Measurements from ENCODE around the gene RDM1. TPM values are rescaled to one million over a fixed set of nuclear protein-coding genes. Genes with fewer than 3 reads are reported as not detected.
A peak's percentile ranks its signal among the peaks of the same experiment; 100 is the strongest.

RDM1 gene
- total RNA-seq, 2 donors from 2014 or later, result 8.4 to 12.8 TPM

DNA sequence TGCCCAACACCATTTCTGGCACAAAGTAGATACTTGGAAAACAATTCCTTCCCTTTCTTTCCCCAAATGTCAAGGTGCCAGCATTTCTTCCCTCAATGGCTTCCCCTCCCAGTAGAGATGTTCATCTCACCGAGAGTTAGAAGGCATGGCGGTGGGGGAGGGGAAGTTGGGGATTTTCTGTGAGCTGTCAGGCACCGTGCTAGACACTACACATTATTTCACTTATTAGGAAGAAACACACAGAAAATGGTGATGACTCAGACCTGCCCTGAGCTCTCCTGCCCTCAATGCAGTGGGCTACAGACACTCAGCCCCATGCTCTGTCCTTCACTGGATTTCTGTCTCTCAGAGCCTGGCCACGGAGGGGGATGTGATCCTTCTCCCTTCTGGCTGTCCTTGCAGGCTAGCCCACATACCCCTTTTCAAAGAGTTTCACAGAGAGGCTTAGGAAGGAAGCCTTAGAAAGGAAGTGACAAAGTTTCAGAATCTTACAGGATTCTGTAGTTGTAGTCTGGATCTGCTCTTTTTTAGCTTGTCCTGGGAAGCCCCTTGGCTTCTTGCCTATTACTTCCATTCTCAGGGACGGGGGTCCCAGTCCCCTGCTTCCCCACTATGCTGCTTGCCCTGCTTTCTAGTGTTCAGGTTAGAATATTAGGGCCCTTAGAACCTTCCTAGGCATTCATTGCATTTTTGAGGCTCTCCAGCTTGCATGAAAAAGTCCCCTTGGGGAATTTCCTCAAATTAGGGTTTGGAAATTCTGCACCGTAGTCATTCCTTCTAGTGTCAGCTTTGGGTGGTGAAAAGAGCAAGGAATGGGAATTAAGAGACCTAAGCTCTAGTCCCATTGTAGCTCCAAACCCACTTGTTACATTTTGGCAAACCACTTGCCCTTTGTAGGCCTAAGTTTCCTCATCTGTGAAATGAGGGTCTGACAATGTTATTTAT lies 38.2 kb downstream of the RDM1 start:
- ATAC-seq, result peak; percentile 50 to 61
- H3K27ac Mint-ChIP-seq, result peak overlapping the region in 1 of 2 donors; percentile 30
- no peaks in the 10 kb centered on the region for H3K9me3 Mint-ChIP-seq
- DNase-seq (ENCODE audit: low spot score in 2 of 2), result peak in 1 of 2 donors; percentile 26
- H3K36me3 Mint-ChIP-seq, result no peaks in the 10 kb centered on the region

DNA sequence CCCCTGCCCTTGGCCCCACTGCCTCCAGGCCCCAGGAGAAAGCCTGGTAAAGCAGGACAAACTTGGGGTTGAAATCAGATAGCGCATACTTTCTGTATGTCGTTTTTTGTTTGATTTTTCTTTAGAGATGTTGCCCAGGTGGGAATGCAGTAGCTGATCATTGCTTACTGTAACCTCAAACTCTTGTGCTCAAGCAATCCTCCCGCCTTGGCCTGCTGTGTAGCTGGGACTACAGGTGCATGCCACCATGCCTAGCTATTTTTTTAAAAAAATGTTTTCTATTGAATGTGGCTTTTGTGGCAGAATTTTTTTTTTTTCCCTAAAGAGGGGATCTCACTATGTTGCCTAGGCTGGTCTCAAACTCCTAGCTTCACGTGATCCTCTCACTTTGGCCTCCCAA lies 39.3 kb downstream of the RDM1 start:
- no peaks in the 10 kb centered on the region for H3K36me3 Mint-ChIP-seq
- DNase-seq (ENCODE audit: low spot score in 2 of 2) (no peak), ATAC-seq (no peak)
- no peak overlapping the region for H3K27ac Mint-ChIP-seq
- H3K9me3 Mint-ChIP-seq, result no peaks in the 10 kb centered on the region

DNA sequence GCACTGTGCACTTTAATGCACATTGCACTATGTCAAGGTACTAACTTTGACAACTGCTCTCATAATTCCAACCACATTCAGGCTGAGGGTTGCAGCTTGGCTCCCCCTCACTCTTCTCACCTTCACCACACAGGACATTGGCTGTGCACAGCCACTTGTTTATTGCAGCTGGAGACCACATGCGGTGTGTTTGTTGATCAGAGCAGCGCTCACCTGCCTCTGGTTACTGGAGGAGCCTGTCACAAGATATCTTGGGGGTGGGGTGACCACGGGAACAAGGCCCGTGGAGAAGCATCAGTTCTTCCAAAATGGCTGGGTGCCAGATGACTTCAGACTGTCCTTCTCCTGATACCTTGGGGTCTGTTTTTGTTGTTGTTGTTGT lies 39.8 kb downstream of the RDM1 start:
- H3K27ac Mint-ChIP-seq, result no peak overlapping the region
- no peaks in the 10 kb centered on the region for H3K9me3 Mint-ChIP-seq
- peak; percentile 35 to 66 for ATAC-seq
- no peak for DNase-seq (ENCODE audit: low spot score in 2 of 2)
- no peaks in the 10 kb centered on the region for H3K36me3 Mint-ChIP-seq

DNA sequence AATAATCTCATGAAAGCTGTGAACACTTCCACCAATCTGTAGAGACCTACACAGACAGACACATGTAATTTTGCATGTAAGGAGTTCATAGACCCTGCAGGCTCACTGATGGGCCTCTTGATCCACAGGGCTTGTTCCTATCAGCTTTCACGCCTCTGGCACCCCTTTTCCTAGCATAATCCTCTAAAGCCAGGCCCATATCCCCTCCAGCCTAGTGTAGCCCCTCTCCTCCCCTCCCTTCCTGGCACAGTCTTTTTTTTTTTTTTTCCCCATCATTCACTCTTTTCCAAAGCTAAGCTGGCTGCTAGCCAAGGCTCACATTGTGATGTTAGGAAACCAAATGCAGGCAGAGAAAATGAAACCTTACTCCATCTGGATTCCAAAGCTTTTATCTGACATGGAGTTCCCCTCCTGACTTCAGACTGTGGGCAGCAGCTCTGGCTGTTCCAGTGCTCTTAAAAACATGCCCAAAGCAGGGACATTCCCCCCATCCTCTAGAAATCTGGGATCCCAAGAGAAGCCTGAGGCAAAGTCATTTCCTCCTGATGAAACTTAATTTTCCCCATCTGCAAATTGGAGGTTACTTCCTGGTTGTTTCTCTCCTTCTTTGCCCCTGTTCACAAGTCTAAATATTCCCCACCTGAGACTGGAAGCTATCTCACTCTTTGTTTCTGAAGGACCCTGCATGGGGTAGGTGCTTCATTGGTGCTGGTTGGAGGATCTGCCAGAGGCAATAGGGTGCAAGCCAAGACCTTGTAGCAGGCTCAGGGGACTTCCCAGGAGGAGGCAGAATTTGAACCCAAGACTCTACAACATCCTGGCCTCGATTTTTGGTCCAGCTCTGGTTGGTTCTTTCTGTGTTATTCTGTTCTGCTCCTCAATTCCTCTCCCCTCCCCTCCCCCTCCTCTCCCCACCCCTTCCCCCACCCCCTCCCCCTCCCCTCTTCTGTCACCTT lies 40.5 kb downstream of the RDM1 start:
- peak overlapping the region; percentile 57 to 66 for H3K27ac Mint-ChIP-seq
- H3K36me3 Mint-ChIP-seq, result no peaks in the 10 kb centered on the region
- no peaks in the 10 kb centered on the region for H3K9me3 Mint-ChIP-seq
- no peak for DNase-seq (ENCODE audit: low spot score in 2 of 2)
- ATAC-seq, result no peak

DNA sequence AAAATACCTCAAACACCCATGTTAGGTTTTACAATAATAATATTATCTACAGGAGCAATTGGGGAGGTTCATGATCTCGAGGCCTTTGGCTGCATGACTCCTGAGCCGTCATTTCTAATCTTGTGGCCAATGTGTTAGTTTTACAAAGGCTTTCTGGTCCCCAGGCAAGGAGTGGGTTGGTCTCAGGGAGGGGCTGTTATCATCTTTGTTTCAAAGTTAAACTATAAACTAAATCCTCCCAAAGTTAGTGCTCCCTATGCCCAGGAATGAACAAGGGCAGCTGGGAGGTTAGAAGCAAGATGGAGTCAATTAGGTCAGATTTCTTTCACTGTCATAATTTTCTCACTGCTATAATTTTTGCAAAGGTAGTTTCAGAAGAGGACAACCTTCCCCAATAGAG lies 41.3 kb downstream of the RDM1 start:
- no peaks in the 10 kb centered on the region for H3K9me3 Mint-ChIP-seq
- no peaks in the 10 kb centered on the region for H3K36me3 Mint-ChIP-seq
- ATAC-seq (peak; percentile 52 to 76), DNase-seq (ENCODE audit: low spot score in 2 of 2) (peak in 1 of 2 donors; percentile 24)
- peak overlapping the region; percentile 29 to 57 for H3K27ac Mint-ChIP-seq

DNA sequence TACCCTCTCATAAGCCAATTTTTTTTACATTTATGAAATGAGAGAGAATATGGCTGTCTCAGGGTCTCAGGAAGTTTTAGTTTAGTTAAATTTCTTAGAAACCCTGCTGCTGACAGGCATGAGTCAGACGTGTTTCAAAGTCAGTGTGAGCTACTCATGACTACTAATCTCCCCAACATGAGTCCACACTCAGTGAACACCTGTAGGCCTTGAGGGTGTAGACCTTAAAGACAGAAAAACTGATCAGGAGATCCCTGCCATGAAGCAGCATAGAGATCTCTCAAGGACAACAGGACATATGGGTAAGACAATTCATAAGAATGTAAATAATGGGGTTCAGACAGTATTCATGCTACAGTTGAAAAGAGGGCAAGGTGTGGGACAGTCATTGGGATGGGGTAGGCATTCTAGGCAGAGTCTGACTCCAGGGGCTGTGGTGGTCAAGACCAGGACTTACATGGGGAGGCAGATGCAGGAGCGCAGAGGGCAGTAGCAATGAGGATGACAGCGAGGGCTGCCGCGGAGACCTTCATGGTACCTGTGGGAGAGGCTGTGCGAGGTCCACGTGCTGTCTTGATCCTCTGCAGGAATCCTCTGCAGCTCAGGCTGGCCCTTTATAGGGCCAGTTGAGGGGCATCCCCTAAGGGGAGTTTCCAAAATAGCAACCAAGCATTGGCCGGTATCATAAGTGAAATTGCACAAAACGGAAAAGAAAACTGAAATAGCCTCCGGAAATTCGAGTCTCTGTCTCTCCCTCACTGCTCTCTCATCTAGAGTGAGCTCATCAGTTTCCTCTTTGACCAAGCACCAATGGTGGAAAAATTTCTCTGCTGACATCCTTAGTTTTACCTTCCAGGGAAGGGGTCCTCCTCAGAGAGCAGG lies 50.6 kb downstream of the RDM1 start, which contains the start of gene CCL5:
Gene CCL5 (minus strand): TSS at position 588 of the 882 bp plus-strand sequence.
- Mint-ChIP-seq H3K27ac (peak within 1 kb of the TSS; percentile 83 to 92), H3K9me3 (no peaks in the 10 kb centered on the region), H3K36me3 (no peaks in the 10 kb centered on the region)
- ATAC-seq (peak; percentile 88 to 91), DNase-seq (ENCODE audit: low spot score in 2 of 2) (peak in 1 of 2 donors; percentile 46)

DNA sequence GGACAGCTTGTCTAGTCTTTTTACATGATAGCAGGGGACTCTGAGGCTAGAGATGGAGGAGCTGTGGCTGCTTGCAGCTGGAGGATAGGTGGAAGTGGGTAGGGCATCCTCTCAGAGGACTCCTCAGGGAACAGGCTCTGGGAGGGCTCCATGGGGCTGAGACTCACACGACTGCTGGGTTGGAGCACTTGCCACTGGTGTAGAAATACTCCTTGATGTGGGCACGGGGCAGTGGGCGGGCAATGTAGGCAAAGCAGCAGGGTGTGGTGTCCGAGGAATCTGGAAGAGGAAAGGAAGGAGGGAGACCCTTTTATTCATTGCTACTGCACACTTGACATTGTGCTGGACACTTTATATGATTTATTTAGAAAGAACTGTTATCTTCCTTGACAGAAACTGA lies 52.2 kb downstream of the RDM1 start:
- Mint-ChIP-seq H3K27ac (peak overlapping the region; percentile 29 to 57), H3K9me3 (no peaks in the 10 kb centered on the region), H3K36me3 (no peaks in the 10 kb centered on the region)
- ATAC-seq (no peak), DNase-seq (ENCODE audit: low spot score in 2 of 2) (no peak)

DNA sequence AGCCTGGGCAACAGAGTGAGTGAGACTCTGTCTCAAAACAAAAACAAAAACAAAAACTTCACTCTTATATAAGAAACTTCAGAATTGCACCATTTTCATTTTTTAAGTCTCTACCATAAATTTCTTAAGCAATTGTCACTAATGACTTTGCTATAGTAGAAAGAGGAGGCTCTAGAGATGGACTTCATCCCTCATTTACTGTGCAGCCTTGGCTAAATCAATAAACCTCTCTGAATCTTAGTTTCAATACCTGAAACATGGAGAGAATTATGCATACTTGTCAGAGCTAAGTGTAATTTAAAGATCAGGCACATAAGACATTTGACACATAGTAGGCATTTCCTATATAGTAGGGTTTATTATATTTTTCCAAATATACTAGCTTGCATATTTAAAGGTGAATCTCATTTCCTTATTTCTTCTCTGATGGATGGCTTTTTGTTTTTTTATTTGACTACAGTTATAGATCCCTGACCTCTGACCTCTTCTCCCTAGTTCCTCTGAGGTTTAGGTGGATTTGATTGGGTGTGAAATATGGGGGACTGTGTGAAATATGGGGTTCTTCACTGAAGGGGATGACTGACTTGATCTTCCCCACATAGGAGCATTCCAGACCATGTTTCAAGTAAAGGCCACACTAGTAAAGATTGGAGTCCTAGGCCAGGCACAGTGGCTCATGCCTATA lies 53.1 kb downstream of the RDM1 start:
- Mint-ChIP-seq H3K27ac (peak overlapping the region in 1 of 2 donors; percentile 57), H3K36me3 (no peaks in the 10 kb centered on the region), H3K9me3 (no peaks in the 10 kb centered on the region)
- ATAC-seq, result no peak
- DNase-seq (ENCODE audit: low spot score in 2 of 2), result no peak

DNA sequence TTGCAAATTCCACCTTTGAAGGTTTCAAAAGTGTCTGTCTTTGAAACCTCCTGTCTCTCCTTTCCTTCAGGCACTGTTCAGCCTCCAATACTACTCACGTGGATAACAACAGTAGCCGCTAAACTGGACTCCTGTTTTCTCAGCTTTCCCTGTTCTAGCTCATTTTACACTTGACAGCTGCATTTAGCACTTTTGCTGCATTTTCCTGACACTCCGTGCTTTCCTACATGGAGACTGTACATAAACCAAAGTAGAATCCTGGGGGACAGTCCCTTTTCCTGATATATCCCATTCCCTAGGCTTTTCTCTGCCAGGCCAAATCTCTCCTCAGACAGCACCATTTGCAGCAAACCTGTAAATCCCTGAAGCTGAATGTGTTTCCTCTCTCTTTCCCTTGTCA lies 54.0 kb downstream of the RDM1 start:
- Mint-ChIP-seq H3K27ac (no peak overlapping the region), H3K9me3 (no peaks in the 10 kb centered on the region), H3K36me3 (no peaks in the 10 kb centered on the region)
- DNase-seq (ENCODE audit: low spot score in 2 of 2) (no peak), ATAC-seq (no peak)

DNA sequence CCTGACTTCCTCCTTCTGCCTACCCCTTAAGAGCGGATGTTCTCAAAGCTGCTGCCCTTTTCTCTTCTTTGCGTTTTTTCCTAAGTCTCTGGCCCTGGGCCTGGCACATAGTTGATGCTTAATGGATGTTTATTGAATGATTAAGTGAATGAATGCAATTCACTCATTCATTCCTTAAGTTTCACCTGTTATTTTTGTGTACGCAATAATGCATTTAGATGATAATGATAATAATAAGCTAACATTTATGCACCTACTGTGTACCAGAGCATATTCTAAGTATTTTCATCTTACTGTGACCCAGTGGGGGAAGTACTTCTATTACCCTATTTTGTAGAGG lies 54.8 kb downstream of the RDM1 start:
- Mint-ChIP-seq H3K27ac (peak overlapping the region; percentile 62 to 68), H3K9me3 (no peaks in the 10 kb centered on the region), H3K36me3 (no peaks in the 10 kb centered on the region)
- DNase-seq (ENCODE audit: low spot score in 2 of 2), result no peak
- ATAC-seq, result no peak

DNA sequence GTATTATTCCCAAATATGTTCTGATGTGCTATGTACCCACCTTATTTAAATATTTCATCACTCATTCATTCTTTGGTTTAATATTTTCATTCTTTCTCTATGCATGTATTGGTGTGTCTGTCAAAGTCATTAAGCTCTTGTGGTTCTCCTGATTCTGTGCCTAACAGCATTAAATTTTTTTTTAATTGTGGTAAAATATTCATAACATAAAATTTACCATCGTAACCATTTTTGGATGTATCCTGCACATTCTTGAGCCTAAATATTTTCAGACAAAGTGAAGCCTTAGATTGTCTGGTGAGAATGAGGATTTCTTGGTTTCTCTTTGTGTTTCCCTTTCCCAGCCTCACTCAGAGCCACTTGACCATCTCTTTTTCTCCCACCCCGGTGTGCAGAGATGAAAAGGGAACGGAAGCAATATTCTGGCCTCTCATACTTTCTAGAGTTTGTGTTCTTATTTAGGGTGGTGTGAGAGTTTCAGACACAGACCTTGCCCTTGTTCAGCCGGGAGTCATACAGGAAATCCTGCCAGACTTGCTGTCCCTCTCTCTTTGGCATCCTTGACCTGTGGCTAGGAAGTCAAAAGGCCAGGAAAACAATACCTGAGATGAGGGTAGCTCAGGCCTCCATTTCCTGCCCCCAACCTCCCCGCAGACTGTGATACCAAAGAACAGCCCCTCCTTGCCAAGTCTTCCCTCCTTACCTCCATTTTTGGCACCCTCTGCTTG lies 55.3 kb downstream of the RDM1 start:
- DNase-seq (ENCODE audit: low spot score in 2 of 2) (no peak), ATAC-seq (no peak)
- H3K36me3 Mint-ChIP-seq, result no peaks in the 10 kb centered on the region
- no peaks in the 10 kb centered on the region for H3K9me3 Mint-ChIP-seq
- H3K27ac Mint-ChIP-seq, result peak overlapping the region; percentile 62 to 68

DNA sequence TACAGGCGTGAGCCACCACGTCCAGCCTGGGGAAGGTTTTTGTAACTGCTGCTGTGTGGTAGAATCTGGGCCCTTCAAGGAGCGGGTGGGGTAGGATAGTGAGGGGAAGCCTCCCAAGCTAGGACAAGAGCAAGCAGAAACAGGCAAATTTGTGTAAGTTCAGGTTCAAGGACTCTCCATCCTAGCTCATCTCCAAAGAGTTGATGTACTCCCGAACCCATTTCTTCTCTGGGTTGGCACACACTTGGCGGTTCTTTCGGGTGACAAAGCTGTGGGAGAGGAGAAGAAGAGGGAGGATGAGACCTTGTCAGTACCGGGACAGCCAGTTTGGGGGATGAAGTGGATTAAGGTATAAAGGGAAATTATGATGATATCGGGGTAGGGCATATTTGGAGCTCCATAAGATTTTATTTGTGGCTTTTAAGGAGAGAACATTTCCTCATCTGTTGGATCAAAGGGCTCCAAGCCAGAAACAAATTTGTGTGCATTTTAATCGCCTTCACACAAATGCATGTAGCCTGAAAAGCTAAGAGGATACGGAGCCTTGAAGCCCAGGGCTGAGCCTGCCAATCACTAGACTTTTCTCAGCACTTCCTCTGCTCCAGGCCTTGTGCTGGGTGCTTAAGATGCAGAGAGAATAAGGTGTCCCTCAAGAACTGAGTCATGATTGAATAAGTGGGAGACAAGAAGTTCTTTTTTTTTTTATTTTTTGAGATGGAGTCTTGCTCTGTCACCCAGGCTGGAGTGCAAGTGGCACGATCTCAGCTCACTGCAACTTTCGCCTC lies 58.2 kb downstream of the RDM1 start:
- Mint-ChIP-seq H3K36me3 (no peaks in the 10 kb centered on the region), H3K9me3 (no peaks in the 10 kb centered on the region), H3K27ac (no peak overlapping the region)
- ATAC-seq, result no peak
- no peak for DNase-seq (ENCODE audit: low spot score in 2 of 2)

DNA sequence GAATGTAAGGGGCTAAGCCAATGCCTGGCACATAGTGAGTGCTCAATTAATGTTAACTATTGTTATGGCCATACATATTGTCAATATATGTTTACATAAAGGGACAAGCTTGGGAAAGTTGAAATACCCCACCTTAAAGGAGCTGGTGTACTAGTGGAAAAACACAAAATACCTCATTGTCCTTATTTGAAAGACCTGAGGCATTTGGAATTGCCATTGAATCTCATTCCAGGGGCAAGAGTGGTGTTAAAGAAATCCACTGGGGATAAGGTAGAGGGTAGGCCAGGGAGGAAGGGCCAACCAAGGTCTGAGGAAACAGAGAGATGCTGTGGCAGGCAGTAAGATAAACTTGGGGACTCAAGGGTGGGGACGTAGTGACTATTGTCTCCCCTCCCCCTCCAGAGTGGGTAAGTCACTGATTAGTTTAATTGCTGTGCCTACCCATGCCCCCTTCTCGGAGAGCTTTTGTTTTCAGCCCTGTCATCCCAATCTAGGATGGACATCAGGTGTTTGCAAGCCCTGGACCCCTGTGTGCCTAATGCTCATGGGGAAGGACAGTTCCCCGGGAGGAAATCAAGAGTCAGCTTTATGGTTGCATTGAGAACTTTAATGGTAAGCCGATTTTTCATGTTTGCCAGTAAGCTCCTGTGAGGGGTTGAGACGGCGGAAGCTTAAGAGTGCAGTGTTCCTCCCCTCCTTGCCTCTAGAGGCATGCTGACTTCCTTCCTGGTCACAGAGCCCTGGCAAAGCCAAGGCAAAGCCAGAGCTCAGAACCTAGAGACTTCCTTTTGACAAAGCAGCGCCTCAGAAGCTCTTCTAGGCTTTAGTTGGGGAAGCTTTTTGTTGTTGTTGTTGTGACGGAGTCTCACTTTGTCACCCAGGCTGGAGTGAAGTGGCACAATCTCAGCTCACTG lies 59.4 kb downstream of the RDM1 start:
- Mint-ChIP-seq H3K36me3 (no peaks in the 10 kb centered on the region), H3K27ac (peak overlapping the region in 1 of 2 donors; percentile 3), H3K9me3 (no peaks in the 10 kb centered on the region)
- DNase-seq (ENCODE audit: low spot score in 2 of 2) (no peak), ATAC-seq (peak; percentile 60 to 70)

DNA sequence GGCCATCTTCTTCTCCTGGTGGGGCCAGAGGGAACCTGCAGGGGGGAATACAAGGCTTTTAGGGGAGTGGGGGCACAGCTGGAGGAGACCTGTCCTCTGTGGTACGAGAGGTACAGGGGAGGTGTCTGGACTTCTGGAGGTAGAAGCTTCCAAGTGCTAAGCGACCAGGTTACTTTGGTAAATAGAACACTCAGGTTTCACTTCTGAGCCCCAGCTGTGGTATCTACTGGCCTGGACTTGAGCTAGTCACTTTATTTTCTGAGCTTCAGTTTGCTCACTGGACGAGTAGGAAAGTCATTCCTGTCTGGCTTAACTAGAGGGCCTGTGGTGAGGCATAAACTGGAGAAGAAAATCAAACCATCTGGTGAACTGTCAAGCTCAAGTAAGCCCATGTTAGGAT lies 61.8 kb downstream of the RDM1 start, which contains the start of gene HEATR9:
Gene HEATR9 (minus strand): TSS at position 155 of the 400 bp plus-strand sequence. CDS start 149 bp downstream, at position 6.
- peak within 1 kb of the TSS in 1 of 2 donors; percentile 53 for H3K27ac Mint-ChIP-seq
- H3K9me3 Mint-ChIP-seq, result no peaks in the 10 kb centered on the region
- no peak for DNase-seq (ENCODE audit: low spot score in 2 of 2)

More for the DNA sequence above, 61.8 kb downstream of the RDM1 start, which contains the start of gene HEATR9:
- no peaks in the 10 kb centered on the region for H3K36me3 Mint-ChIP-seq
- no peak for ATAC-seq

All from activated naive CD4-positive, alpha-beta T cell treated with anti-CD3 and anti-CD28 coated beads, Interleukin-2, amount 50 U/mL, for 72 hours (primary cell).